ENCODE measurements around the gene EPB41L1.

The EPB41L1 gene

DNA sequence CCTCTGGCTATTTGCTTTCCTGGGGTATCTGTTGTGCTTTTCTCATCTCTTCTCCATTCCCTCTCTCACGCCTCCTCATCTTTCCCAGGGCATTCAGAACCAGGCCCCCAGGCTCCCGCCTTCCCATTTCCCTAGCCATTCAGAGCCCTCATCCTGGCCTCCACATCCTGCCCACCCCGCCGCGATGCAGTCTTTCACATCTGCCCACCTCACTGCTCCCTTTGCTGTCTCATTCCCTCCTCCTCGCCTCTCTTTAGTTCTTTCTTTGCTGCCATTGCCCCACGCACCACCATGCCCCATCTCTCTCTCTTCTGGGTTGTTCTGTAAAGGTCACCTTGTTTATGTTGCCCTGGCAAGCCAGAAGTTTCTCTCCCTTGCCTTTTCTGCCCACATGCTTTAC lies 71.1 kb downstream of the EPB41L1 start:
- DNase-seq (ENCODE audit: low read depth in 2 of 2), result no peak

DNA sequence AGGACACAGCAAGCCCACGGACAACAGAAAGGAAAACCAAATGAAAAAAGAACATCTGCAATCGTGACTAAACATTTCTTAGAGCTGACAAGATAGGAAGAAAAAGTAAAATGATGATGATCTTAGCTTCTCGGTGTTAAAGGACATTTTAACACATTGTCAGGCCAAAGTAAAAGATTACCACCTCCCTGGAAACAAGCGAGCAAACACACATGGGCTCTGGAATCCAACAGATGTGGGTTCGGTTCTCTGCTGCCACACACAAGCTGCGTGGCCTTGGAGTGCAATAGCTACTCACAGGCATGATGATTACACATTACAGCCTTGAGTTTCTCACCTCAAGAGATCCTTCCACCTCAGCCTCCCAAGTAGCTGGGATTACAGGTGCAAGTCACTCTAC lies 74.2 kb downstream of the EPB41L1 start:
- no peak for DNase-seq (ENCODE audit: low read depth in 2 of 2)

DNA sequence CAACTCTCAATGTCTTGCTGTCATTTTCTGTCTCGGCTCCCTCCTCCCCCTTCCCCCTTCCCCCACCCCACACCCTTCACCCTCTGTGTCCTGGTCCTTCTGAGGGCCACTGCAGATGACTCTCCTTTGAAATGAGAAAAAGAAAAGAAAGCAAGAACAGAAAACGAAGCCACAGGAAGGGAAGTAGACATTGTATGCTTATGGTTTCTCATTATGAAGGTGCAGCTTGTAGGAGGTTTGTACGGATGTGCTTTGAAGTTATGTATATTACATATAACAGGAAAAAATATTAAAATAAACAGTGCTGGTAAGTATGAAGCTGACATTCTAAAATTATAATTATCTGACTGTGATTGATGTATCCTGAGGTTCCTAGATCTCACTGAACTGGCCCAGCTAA lies 75.5 kb downstream of the EPB41L1 start:
- no peak for DNase-seq (ENCODE audit: low read depth in 2 of 2)

DNA sequence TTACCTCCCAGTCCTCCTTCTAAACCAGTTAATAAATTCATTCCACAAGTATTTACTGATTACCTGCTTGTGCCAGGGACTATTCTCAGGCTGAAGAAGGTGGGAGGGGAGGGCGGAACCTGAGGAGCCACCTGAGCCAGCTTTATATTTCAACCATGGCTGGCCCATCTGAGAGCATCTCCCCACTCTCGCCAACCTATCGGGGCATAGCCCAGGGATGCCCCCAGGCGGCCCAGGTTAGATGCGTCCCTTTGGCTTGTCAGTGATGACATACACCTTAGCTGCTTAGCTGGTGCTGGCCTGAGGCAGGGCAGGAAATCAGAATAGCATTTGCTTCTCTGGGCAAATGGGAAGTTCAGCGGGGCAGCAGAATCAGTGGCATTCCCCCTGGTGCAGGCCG lies 76.8 kb downstream of the EPB41L1 start:
- DNase-seq (ENCODE audit: low read depth in 2 of 2), result no peak

- DNase-seq (ENCODE audit: low read depth in 2 of 2), result no peak
Measured at GRCh38 chr20:36234771-36235320, 80.3 kb downstream of the EPB41L1 start.

DNA sequence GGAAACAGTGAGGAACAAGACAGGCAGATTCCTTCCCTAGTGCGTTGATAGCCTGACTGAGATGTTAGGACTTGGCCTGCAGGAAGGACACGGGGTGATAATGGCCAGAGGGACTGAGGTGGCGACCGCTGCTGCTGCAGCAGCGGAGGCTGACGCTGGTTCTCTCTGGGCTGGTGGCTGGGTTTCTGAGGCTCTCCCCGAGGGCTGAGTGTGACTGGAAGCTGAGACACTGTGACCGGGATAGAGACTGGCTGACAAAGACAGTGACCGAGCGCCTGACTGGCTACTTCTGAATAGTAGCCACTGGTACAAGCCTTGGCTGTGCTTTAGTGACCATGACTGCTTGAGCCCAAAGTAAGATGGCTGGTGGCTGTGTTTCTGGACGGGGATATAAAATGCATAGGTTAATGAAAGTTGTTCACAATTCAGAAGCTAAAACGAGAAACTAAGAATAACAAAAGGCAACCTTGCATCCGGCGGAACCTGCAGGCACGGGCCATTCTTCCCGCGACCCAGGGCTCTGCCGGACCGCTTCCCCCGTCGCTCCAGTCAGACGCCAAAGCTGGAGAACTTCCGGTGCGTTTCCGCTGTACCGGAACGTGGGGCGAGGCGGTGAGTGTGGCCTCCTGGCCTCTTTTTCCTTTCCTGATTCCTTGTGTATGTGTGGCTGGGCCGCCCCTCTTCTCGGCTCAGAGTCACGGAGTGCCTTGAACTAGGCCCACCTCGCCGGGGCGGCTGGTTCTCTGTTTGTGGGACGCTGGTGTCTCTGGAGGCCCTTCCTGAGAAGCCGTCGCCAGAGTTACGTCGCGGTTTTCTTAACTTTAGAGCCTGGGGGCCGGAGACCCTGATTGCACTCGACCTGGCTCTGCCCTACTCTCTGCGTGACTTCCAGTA lies 81.6 kb downstream of the EPB41L1 start, which contains the start of gene AAR2:
AAR2 (plus strand) TSS at position 587 of the 894 bp plus-strand sequence. CDS start 3,391 bp downstream, outside the sequence.
- peak; percentile 34 to 69 for DNase-seq (ENCODE audit: low read depth in 2 of 2)

DNA sequence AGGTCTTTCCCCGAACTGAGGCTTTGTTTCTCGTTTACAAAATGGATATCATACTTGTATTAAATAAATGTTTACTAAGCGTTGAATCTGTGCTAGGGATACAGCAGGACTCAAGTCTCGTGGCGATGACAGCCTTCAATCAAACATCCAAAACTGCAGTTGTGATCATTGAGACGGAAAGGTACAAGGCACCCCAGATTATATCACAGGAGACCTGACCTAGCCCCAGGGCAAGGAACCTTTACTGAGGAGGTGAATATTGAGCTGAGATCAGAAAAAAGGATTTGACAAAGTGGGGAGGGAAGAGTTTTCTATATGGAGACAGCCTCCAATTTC lies 82.2 kb downstream of the EPB41L1 start:
- no peak for DNase-seq (ENCODE audit: low read depth in 2 of 2)

- no peak for DNase-seq (ENCODE audit: low read depth in 2 of 2)
Measured at GRCh38 chr20:36237477-36237876, 82.9 kb downstream of the EPB41L1 start.

DNA sequence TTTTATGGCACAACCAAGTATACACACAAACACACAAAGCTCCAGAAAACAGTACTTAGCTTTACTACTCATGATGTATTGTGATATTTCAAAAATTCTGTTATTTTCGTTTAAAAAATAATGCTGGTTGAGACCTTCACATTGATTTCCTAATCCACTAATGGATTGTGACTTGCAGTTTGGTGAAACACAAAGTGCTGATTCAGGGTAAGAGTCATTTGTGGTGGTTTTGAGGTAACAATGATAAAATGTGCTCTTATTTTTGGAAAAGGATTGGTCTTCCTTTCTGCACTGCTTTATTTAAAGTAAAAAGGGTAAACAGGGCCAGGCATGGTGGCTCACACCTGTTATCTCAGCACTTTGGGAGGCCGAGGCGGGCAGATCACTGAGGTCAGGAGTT lies 83.6 kb downstream of the EPB41L1 start:
- no peak for DNase-seq (ENCODE audit: low read depth in 2 of 2)

GRCh38 chr20:36238760-36239159 lies 84.2 kb downstream of the EPB41L1 start:
- DNase-seq (ENCODE audit: low read depth in 2 of 2), result no peak

GRCh38 chr20:36240076-36240475 lies 85.5 kb downstream of the EPB41L1 start:
- no peak for DNase-seq (ENCODE audit: low read depth in 2 of 2)

GRCh38 chr20:36241678-36242077 lies 87.1 kb downstream of the EPB41L1 start:
- DNase-seq (ENCODE audit: low read depth in 2 of 2), result no peak

- DNase-seq (ENCODE audit: low read depth in 2 of 2), result no peak
Measured at GRCh38 chr20:36243726-36244125, 89.2 kb downstream of the EPB41L1 start.

DNA sequence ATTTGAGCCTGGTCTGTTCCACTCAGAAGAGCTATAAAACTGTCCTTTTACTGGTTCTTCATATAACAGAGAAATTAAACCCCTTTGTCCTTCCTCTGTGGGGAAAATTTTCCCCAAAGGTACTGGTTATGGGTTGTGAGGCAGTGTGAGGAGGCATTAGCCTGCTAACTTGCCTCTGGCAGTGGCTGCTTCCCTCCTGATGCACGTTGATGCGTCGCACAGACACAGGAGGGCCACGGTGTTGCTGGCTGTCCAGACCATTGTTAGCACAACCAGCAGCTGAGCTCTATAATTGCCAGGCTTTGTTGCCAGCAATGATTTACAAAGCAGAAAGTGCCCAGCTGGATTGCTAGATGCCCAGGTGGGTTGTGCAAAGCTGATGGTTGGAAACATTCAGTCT lies 91.9 kb downstream of the EPB41L1 start:
- no peak for DNase-seq (ENCODE audit: low read depth in 2 of 2)

- no peak for DNase-seq (ENCODE audit: low read depth in 2 of 2)
Measured at GRCh38 chr20:36248836-36249235, 94.3 kb downstream of the EPB41L1 start.

DNA sequence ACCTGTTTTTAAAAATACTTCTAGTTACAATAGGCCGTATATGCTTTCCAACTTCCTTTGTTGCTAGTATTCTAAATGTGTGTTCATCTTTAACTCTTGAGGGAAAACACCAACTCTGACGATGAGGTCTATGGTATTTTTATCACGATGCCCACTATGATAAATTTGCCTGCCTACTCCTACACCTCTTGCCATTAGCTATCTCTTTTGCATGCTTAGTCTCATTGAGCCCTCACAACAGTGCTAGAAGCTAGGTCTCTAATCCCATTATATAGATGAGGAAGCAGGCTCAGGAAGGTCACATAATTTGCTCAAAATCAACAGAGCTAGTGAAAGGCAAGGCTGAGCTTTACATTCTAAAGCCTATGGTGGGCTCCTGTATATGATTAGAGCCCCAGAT lies 94.9 kb downstream of the EPB41L1 start:
- no peak for DNase-seq (ENCODE audit: low read depth in 2 of 2)

DNA sequence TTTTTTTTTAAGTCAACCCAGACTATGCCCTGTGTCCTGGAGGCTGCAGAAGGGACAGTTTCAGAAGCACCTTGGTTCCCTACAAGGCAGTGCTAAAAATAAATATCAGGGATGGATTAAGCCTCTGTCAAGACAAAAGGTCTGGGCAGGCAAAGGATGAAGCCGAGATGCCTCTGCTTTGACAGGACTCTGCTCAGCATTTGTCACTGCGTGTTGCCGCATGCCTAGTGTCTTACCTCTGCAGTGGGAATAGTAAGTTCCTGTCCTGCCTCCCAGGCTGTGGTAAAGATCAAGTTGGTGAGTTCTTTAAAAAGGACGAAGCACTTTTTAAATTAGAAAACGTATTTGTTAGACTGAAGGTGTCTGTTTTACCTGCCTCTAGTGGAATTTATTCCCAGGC lies 96.9 kb downstream of the EPB41L1 start:
- no peak for DNase-seq (ENCODE audit: low read depth in 2 of 2)

- no peak for DNase-seq (ENCODE audit: low read depth in 2 of 2)
Measured at GRCh38 chr20:36252511-36252910, 98.0 kb downstream of the EPB41L1 start.

DNA sequence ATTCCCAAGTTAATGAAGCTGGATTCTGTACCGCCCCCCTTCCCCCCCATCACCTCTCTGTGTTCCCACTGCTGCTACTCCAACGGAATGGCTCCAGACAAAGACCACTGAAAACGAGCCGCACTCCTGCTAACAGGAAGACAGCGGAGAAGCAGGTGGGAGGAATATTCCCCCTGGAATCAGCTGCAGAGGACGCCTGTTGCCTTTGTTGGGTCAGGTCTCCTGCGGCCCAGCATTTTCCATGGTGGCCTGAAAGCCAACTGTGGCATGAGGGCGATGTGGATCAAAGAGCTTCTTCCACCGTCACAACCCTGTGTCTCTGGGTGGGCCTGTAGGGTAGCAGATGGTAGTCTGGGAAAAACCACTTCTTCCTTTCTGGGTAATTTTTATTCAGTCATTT lies 98.5 kb downstream of the EPB41L1 start:
- no peak for DNase-seq (ENCODE audit: low read depth in 2 of 2)

GRCh38 chr20:36254076-36254475 lies 99.5 kb downstream of the EPB41L1 start:
- no peak for DNase-seq (ENCODE audit: low read depth in 2 of 2)

GRCh38 chr20:36255445-36255844 lies 100.9 kb downstream of the EPB41L1 start:
- no peak for DNase-seq (ENCODE audit: low read depth in 2 of 2)

DNA sequence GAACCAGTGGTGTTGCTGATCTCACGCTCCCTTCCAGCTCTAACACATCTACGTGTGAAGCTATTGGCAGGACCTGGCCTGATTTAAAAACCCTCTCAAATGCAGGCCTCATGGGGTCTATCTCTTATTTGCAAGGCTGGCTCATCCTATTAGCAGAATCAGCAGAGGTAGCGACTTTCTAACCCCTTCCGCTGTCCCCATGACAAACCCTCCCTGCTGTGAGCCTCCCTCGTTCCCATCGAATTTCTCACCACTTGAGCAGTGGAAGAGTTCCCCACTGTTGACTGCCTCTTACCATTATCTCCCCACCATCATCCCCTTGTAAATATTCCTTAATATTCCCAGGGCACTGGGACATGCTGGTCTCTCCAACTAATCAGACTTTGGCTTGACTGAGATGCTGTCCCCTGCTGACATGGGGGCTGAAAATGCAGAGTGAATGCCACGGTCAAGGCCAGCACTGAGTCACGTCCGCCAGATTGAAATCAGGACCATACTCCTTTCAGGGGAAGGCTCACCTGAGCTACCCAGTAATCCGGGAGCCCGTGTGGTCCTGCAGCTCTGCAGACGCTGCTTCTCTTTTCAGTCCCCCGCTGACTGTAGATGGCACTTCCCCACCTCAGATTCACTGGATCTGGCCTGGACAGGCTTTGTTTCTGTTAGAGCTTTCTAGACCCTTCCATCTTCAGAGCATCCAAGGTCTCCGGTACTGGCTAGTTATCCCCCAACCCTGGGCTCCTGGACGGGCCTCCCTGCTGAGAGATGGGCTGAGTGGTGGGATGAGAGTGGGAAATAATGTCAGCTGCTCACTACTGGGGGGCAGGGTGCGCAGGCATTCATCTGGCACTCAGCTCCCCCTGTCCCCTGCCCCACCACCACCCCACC lies 104.9 kb downstream of the EPB41L1 start:
- DNase-seq (ENCODE audit: low read depth in 2 of 2), result no peak

- no peak for DNase-seq (ENCODE audit: low read depth in 2 of 2)
Measured at GRCh38 chr20:36260316-36260715, 105.8 kb downstream of the EPB41L1 start.

All from stimulated activated CD4-positive, alpha-beta T cell treated with anti-CD3 and anti-CD28 coated beads, Interleukin-1b, Interleukin-23, amount 100 ng/mL, for 1 hour (primary cell).